H1 (cell line): ENCODE data around the gene GALNT1. TPM values are rescaled to one million over a fixed set of nuclear protein-coding genes. Genes with fewer than 3 reads are reported as not detected.

Source experiments
- CTCF ChIA-PET: fragments of 300-600 bp; sonication (Branson Sonifier 250); formaldehyde crosslinking; loops from one replicate; lab custom pipeline; 2021; ENCODE audit not compliant: partially characterized antibody; lab: Charles Lee
- POLR2A ChIA-PET: fragments of 300-600 bp; sonication (Branson Sonifier 250); formaldehyde crosslinking; loops from one replicate; lab custom pipeline; 2021; ENCODE audit warnings: inconsistent platforms; ENCODE audit not compliant: partially characterized antibody; lab: Charles Lee
- DNase-seq, 2 experiments: peaks; one replicate each; pipeline versions ENCODE4 v3.0.0 to v3.0.0-alpha.2; 2010 to 2022; ENCODE audit warnings: low spot score in 2 of 2, low read depth in 1 of 2, mixed read lengths in 1 of 2
- FAIRE-seq: peaks from 2 replicates; lab custom pipeline; 2011; peaks lifted over from hg19 to GRCh38; lab: Jason Lieb, UNC
- H2AFZ ChIP-seq: 2 replicates; pipeline ENCODE4 v1.8.1; 2012; ENCODE audit warnings: low read length, inconsistent platforms
- H2AK5ac ChIP-seq: 2 replicates; pipeline ENCODE4 v1.6.1; 2013; ENCODE audit warnings: low read depth, low read length
- H2BK120ac ChIP-seq: replicated peaks from 2 replicates; pipeline ENCODE3; 2013; ENCODE audit warnings: low read depth, low read length, inconsistent platforms
- H2BK12ac ChIP-seq: 2 replicates; pipeline ENCODE4 v1.6.1; 2013; ENCODE audit warnings: low read depth, low read length
- H2BK15ac ChIP-seq: 2 replicates; pipeline ENCODE4 v1.6.1; 2013; ENCODE audit warnings: low read length
- H2BK20ac ChIP-seq: 2 replicates; pipeline ENCODE4 v1.6.1; 2013; ENCODE audit warnings: low read length
- H2BK5ac ChIP-seq: 2 replicates; pipeline ENCODE4 v1.6.1; 2013; ENCODE audit warnings: low read depth, low read length
- H3K14ac ChIP-seq: 2 replicates; pipeline ENCODE4 v1.6.1; 2013; ENCODE audit warnings: inconsistent platforms; ENCODE audit not compliant: insufficient read length
- H3K18ac ChIP-seq: 2 replicates; pipeline ENCODE4 v1.6.1; 2013; ENCODE audit warnings: low read length; ENCODE audit errors: extremely low read depth
- H3K23ac ChIP-seq: 2 replicates; pipeline ENCODE4 v1.6.1; 2013; ENCODE audit warnings: inconsistent platforms; ENCODE audit not compliant: insufficient read length
- H3K23me2 ChIP-seq: 2 replicates; pipeline ENCODE4 v1.6.1; 2013; ENCODE audit warnings: low read depth, low read length
- H3K27ac ChIP-seq: 2 replicates; pipeline ENCODE4 v1.6.1; 2011; ENCODE audit warnings: low read depth, low read length, inconsistent platforms
- H3K27me3 ChIP-seq, 4 experiments: replicated peaks in 1 of 4; 1 replicate in 1 of 4; 2 replicates in 3 of 4; pipeline versions ENCODE4 v1.6.1 to v1.8.1; 2011 to 2013; ENCODE audit warnings: low read length in 3 of 4, mild to moderate bottlenecking in 3 of 4, inconsistent platforms in 2 of 4, mixed read lengths in 2 of 4, moderate library complexity in 1 of 4; ENCODE audit not compliant: control insufficient read depth in 3 of 4, insufficient read depth in 3 of 4; ENCODE audit errors: extremely low read depth in 1 of 4
- H3K36me3 ChIP-seq, 4 experiments: 2 replicates each; pipeline versions ENCODE4 v1.6.1 to v1.8.1; 2011 to 2013; ENCODE audit warnings: mild to moderate bottlenecking in 4 of 4, low read length in 3 of 4, moderate library complexity in 2 of 4, control low read depth in 1 of 4, inconsistent platforms in 1 of 4; ENCODE audit not compliant: insufficient read depth in 4 of 4, control insufficient read depth in 2 of 4
- H3K4ac ChIP-seq: replicated peaks from 2 replicates; pipeline ENCODE3; 2013; ENCODE audit warnings: low read length, low read depth, mixed read lengths, inconsistent platforms; ENCODE audit not compliant: insufficient read length
- H3K4me1 ChIP-seq, 4 experiments: replicated peaks in 1 of 4; 1 replicate in 1 of 4; 2 replicates in 3 of 4; pipeline versions ENCODE4 v1.6.1 to v1.8.1; 2011 to 2013; ENCODE audit warnings: low read length in 3 of 4, inconsistent platforms in 2 of 4, mixed read lengths in 1 of 4; ENCODE audit not compliant: insufficient read depth in 4 of 4, control insufficient read depth in 3 of 4
- H3K4me2 ChIP-seq, 2 experiments: 2 replicates each; pipeline versions ENCODE4 v1.6.1 to v1.8.1; 2011 to 2013; ENCODE audit warnings: low read depth in 2 of 2, low read length in 2 of 2, control low read depth in 1 of 2, inconsistent platforms in 1 of 2, mild to moderate bottlenecking in 1 of 2; ENCODE audit not compliant: insufficient read depth in 1 of 2
- H3K4me3 ChIP-seq, 4 experiments: fragments of 200-600, 300-600 bp in 1 of 4; sonication (generic), shearing (Covaris generic), sonication (Bioruptor Twin) in 1 of 4; 2 replicates each; pipeline versions ENCODE4 v1.5.1 to v1.8.1; 2011 to 2016; ENCODE audit warnings: low read length in 4 of 4, low read depth in 3 of 4, control low read depth in 2 of 4, inconsistent platforms in 2 of 4, mild to moderate bottlenecking in 2 of 4, mixed read lengths in 1 of 4, moderate library complexity in 1 of 4; ENCODE audit not compliant: insufficient read depth in 2 of 4; ENCODE audit errors: extremely low read depth in 1 of 4
- H3K56ac ChIP-seq: replicated peaks from 2 replicates; pipeline ENCODE3; 2013; ENCODE audit warnings: low read depth, mild to moderate bottlenecking, mixed read lengths, low read length, inconsistent platforms; ENCODE audit not compliant: insufficient read length
- H3K79me1 ChIP-seq: 2 replicates; pipeline ENCODE4 v1.6.1; 2013; ENCODE audit warnings: low read depth, low read length, control low read depth
- H3K79me2 ChIP-seq, 2 experiments: 2 replicates each; pipeline versions ENCODE4 v1.6.1 to v1.8.1; 2012 to 2013; ENCODE audit warnings: low read length in 2 of 2, mild to moderate bottlenecking in 2 of 2, inconsistent platforms in 1 of 2; ENCODE audit not compliant: insufficient read depth in 2 of 2, control insufficient read depth in 1 of 2
- H3K9ac ChIP-seq, 4 experiments: replicated peaks in 1 of 4; 1 replicate in 1 of 4; 2 replicates in 3 of 4; pipeline versions ENCODE4 v1.6.1 to v1.8.1; 2011 to 2013; ENCODE audit warnings: low read depth in 3 of 4, low read length in 3 of 4, control low read depth in 2 of 4, mild to moderate bottlenecking in 2 of 4, moderate library complexity in 2 of 4, inconsistent platforms in 1 of 4; ENCODE audit errors: extremely low read depth in 1 of 4
- H3K9me3 ChIP-seq, 2 experiments: 2 replicates each; pipeline versions ENCODE4 v1.6.1 to v1.8.1; 2012 to 2013; ENCODE audit warnings: mild to moderate bottlenecking in 2 of 2, moderate library complexity in 2 of 2, control low read depth in 1 of 2, inconsistent platforms in 1 of 2, low read depth in 1 of 2, low read length in 1 of 2, mixed read lengths in 1 of 2; ENCODE audit not compliant: insufficient read depth in 2 of 2
- H4K20me1 ChIP-seq, 2 experiments: replicated peaks in 1 of 2; 2 replicates each; pipeline versions ENCODE3 to v1.8.1; 2011 to 2013; ENCODE audit warnings: inconsistent platforms in 2 of 2, low read length in 2 of 2, mild to moderate bottlenecking in 1 of 2; ENCODE audit not compliant: insufficient read depth in 2 of 2, control insufficient read depth in 1 of 2
- H4K5ac ChIP-seq: 2 replicates; pipeline ENCODE4 v1.6.1; 2013; ENCODE audit warnings: low read length, low read depth, mixed read lengths, inconsistent platforms; ENCODE audit not compliant: insufficient read length
- H4K8ac ChIP-seq: 2 replicates; pipeline ENCODE4 v1.8.0; 2013; ENCODE audit warnings: mild to moderate bottlenecking, moderate library complexity, low read length, inconsistent platforms; ENCODE audit not compliant: insufficient read depth; ENCODE audit errors: extremely low read depth
- H4K91ac ChIP-seq: replicated peaks from 2 replicates; pipeline ENCODE3; 2013; ENCODE audit warnings: low read length, mixed read lengths, inconsistent platforms; ENCODE audit not compliant: insufficient read length
- ATF3 ChIP-seq: IDR thresholded peaks from 2 replicates; pipeline ENCODE4 v1.6.1; 2011; ENCODE audit warnings: low read depth, mild to moderate bottlenecking, low read length; ENCODE audit not compliant: insufficient read depth
- CBX8 ChIP-seq: fragments of 300-800, 300-1000 bp; sonication (generic); IDR thresholded peaks from 2 replicates; pipeline ENCODE4 v1.7.1; 2016; ENCODE audit warnings: low read depth, low read length, borderline replicate concordance
- CTCF ChIP-seq, 3 experiments: IDR thresholded peaks; 1 replicate in 2 of 3; 2 replicates in 1 of 3; pipeline versions ENCODE4 v1.5.1 to v1.6.1; 2011; ENCODE audit warnings: low read length in 3 of 3, mild to moderate bottlenecking in 3 of 3, inconsistent platforms in 2 of 3, low read depth in 1 of 3, moderate library complexity in 1 of 3; ENCODE audit not compliant: insufficient read depth in 1 of 3; ENCODE audit errors: control extremely low read depth in 1 of 3
- EGR1 ChIP-seq: IDR thresholded peaks from 2 replicates; pipeline ENCODE4 v1.6.1; 2011; ENCODE audit warnings: low read depth, low read length, borderline replicate concordance
- EZH2 ChIP-seq: fragments of 200-600 bp; sonication (generic); IDR thresholded peaks from 2 replicates; pipeline ENCODE4 v1.7.1; 2012; ENCODE audit warnings: low read depth, mild to moderate bottlenecking, moderate library complexity, low read length, inconsistent platforms; ENCODE audit not compliant: severe bottlenecking
- JUND ChIP-seq: IDR thresholded peaks from 2 replicates; pipeline ENCODE4 v1.6.1; 2011; ENCODE audit warnings: mild to moderate bottlenecking, improper control_type of control experiment, low read length
- KDM5A ChIP-seq: fragments of 200-600 bp; IDR thresholded peaks from 2 replicates; pipeline ENCODE4 v1.7.1; 2012; ENCODE audit warnings: mild to moderate bottlenecking, low read length, inconsistent platforms, mixed read lengths
- SP1 ChIP-seq: IDR thresholded peaks from 2 replicates; pipeline ENCODE4 v1.6.1; 2011; ENCODE audit warnings: low read depth, low read length
- SP2 ChIP-seq: IDR thresholded peaks from 2 replicates; pipeline ENCODE4 v1.6.1; 2012; ENCODE audit warnings: mild to moderate bottlenecking, low read length, inconsistent platforms
- USF2 ChIP-seq: IDR thresholded peaks from 2 replicates; pipeline ENCODE4 v1.6.1; 2011; ENCODE audit warnings: low read length, improper control_type of control experiment
- WGBS, 2 experiments: shearing (Covaris generic) in 1 of 2; methylation state at CpG; one replicate each; pipeline versions ENCODE4 v1.1.6 to v1.1.7; 2013 to 2015; ENCODE audit warnings: low lambda C conversion rate in 2 of 2, mixed read lengths in 2 of 2, inconsistent platforms in 1 of 2, low coverage in 1 of 2, missing lambda C conversion rate in 1 of 2; ENCODE audit not compliant: insufficient replicate concordance in 2 of 2, insufficient coverage in 1 of 2, insufficient read length in 1 of 2; ENCODE audit errors: extremely low coverage in 1 of 2, missing lambda C conversion rate in 1 of 2; 5-methylcytosine and 5-hydroxymethylcytosine counted together
- polyA plus RNA-seq, 7 experiments: library from polyadenylated mRNA; depleted of rRNA in 3 of 7; stranded (reverse) in 5 of 7; unstranded in 2 of 7; fragments of >200 nt in 5 of 7; fragments of 200-250 nt in 2 of 7; gene quantifications; 1 replicate in 5 of 7; 2 replicates in 1 of 7; 4 replicates in 1 of 7; pipeline versions ENCODE4 v1.2.1 to v1.2.3, GENCODE V29; 2011 to 2013; ENCODE audit warnings: missing spikeins in 2 of 7, mixed read lengths in 2 of 7
- total RNA-seq: library from RNA; stranded (reverse); fragmentation: NEBNext Ultra II Directional; extraction: Animal tissue kit (Norgen Biotek cat#: 25700); gene quantifications from 2 replicates; pipeline ENCODE4 v1.2.1, GENCODE V29; 2021

The GALNT1 gene
- total and polyA plus RNA-seq, 2 of the 8 experiments (the other 6 are each of a cell fraction or from before 2014, with no cell fraction given), result 22.4 to 101 TPM

- no peak overlapping the region for H4K5ac ChIP-seq
- CTCF ChIA-PET, result no interaction called here
- peaks cover 5% of the 10 kb centered on the region; the same call in 1 of the 2 replicates for H3K79me1 ChIP-seq
- H3K4me2 ChIP-seq, result no peak overlapping the region
- no peak overlapping the region for H2BK20ac ChIP-seq
- H3K9ac ChIP-seq, result no peak overlapping the region
- H4K8ac ChIP-seq, result no peak overlapping the region
- H2BK12ac ChIP-seq, result no peak overlapping the region
- no peak overlapping the region for H3K27ac ChIP-seq
- no peak overlapping the region for H3K4me3 ChIP-seq
- 97% methylated on average over 3 of the region's 3 CpGs; no CpG with 5 or more reads in 1 of the 2 experiments for WGBS, 2 experiments
- peaks cover 0 to 97% of the 10 kb centered on the region in 2 experiments; a peak in 3 of 4 replicates for H3K79me2 ChIP-seq
- no peaks in the 10 kb centered on the region for H3K23me2 ChIP-seq
- H3K27me3 ChIP-seq, result no peaks in the 10 kb centered on the region
- H3K9me3 ChIP-seq, result no peaks in the 10 kb centered on the region
- H2BK5ac ChIP-seq, result no peak overlapping the region
- peaks cover 0 to 10% (median 3%) of the 10 kb centered on the region in 4 experiments; a peak in 4 of 7 replicates for H3K4me1 ChIP-seq
- no peak overlapping the region for H3K23ac ChIP-seq
- H4K91ac ChIP-seq, result no peak overlapping the region
- no peak overlapping the region for H2AFZ ChIP-seq
- POLR2A ChIA-PET, result no interaction called here
- no peak for DNase-seq
- no peak overlapping the region for H3K18ac ChIP-seq
- H3K4ac ChIP-seq, result no peak overlapping the region
- peaks cover 0 to 5% of the 10 kb centered on the region in 2 experiments for H4K20me1 ChIP-seq
- H3K36me3 ChIP-seq, result no peaks in the 10 kb centered on the region
- H3K56ac ChIP-seq, result no peak overlapping the region
- no peak for FAIRE-seq
- no peak overlapping the region for H2BK15ac ChIP-seq
- no peak overlapping the region for H3K14ac ChIP-seq
- H2AK5ac ChIP-seq, result no peak overlapping the region
- no peak overlapping the region for H2BK120ac ChIP-seq
- TF ChIP-seq SP2, result no peak
- no peak for TF ChIP-seq JUND
- no peak for TF ChIP-seq ATF3
- no peak for TF ChIP-seq USF2
- TF ChIP-seq CTCF (IDR thresholded peaks at IDR 0.05; ENCODE audit: control extremely low read depth in 1 of 3, insufficient read depth in 1 of 3, low read depth in 1 of 3, low read length in 3 of 3), result no peak
- no peak for TF ChIP-seq KDM5A
- no peak for TF ChIP-seq CBX8
- no peak for TF ChIP-seq EGR1
- no peak for TF ChIP-seq SP1
- TF ChIP-seq EZH2, result no peak
Measured at GRCh38 chr18:35604369-35604768, 22.8 kb downstream of the GALNT1 start.
